Endothelial cell of umbilical vein (primary cell): ENCODE results near the gene MAPKAP1.

Experiments
- POLR2AphosphoS5 ChIP-seq: IDR thresholded peaks from 2 replicates; pipeline ENCODE4 v1.6.1; 2012; ENCODE audit warnings: low read depth, mild to moderate bottlenecking, control low read depth, low read length, moderate library complexity; ENCODE audit not compliant: insufficient read depth
- TF ChIP-seq, protein P1 (sequence below), 2 donors: IDR thresholded peaks; 1 replicate in 1 of 2; 2 replicates in 1 of 2; pipeline ENCODE4 v1.5.1; 2011; ENCODE audit warnings: low read length in 2 of 2, mild to moderate bottlenecking in 2 of 2, moderate library complexity in 2 of 2, control low read depth in 1 of 2, inconsistent platforms in 1 of 2, low read depth in 1 of 2; ENCODE audit not compliant: insufficient read depth in 1 of 2; ENCODE audit errors: extremely low read depth in 1 of 2

DNA sequence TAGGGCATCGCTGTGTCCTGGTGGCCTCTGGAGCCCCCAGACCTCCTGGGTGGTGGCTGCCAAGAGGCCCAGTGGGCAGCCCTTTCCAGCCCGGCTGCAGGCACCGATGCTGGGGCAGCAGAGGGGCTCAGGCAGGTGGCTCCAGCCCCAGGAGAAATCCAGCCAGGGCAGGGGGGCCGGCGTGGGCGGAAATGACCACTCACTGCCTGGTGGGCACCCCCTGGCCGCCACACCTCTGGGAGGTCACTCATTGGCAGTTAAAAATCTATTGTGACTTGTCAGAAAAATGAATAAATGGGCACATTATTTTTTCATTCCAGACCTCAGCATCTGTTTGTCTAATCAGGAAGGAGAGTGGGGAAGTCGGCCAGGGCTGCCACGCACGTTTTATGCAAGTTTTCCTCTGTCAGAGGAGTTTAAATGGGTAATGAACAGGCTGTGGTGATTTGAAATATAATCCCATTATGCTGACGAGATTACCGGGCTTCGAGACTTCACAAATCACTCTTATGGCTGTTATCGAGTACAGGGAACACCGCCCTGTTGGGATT, 273.5 kb downstream of the MAPKAP1 start:
- TF ChIP-seq, protein P1, sequence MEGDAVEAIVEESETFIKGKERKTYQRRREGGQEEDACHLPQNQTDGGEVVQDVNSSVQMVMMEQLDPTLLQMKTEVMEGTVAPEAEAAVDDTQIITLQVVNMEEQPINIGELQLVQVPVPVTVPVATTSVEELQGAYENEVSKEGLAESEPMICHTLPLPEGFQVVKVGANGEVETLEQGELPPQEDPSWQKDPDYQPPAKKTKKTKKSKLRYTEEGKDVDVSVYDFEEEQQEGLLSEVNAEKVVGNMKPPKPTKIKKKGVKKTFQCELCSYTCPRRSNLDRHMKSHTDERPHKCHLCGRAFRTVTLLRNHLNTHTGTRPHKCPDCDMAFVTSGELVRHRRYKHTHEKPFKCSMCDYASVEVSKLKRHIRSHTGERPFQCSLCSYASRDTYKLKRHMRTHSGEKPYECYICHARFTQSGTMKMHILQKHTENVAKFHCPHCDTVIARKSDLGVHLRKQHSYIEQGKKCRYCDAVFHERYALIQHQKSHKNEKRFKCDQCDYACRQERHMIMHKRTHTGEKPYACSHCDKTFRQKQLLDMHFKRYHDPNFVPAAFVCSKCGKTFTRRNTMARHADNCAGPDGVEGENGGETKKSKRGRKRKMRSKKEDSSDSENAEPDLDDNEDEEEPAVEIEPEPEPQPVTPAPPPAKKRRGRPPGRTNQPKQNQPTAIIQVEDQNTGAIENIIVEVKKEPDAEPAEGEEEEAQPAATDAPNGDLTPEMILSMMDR (IDR thresholded peaks at IDR 0.05; ENCODE audit: extremely low read depth in 1 of 2, insufficient read depth in 1 of 2, low read depth in 1 of 2, low read length in 2 of 2): no peak
- TF ChIP-seq POLR2AphosphoS5: no peak
